ENCODE measurements around the gene SNORC.

- TF ChIP-seq CTCF (IDR thresholded peaks at IDR 0.05) (no peak), POLR2A (IDR thresholded peaks at IDR 0.05; ENCODE audit: low read depth) (no peak), POLR2AphosphoS5 (IDR thresholded peaks at IDR 0.05) (no peak)
Observed at GRCh38 chr2:232925153-232925820, 55.2 kb downstream of the SNORC start.
